ENCODE measurements around the gene OAT.
"Not testable (repeated sequence)": the region's sequence is repeated elsewhere in the genome, so short reads cannot be mapped to it uniquely, and the experiment has no call there.

Gene OAT

DNA sequence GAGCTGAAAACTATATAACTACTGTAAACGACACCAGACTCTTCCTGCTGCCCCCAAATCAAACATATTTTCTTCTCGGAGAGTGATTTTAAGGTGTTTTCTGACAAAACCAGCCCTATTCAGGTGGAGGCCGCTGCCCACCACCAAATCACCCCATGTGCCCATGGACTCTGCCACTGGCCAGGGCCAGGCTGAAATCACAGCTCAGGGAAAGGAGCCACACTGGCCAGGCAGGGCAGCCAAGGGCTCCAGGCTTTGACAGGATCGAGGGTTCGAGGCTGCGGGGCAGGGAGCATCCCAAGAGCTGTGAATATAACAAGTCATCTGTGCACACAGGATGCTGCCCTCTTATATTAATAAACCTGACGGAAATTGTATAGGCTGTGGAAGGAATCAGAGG, 48.3 kb downstream of the OAT start:
- DNase-seq (ENCODE audit: low spot score): no peak
- Histone ChIP-seq H3K18ac (ENCODE audit: low read length) (no peak overlapping the region), H3K4ac (ENCODE audit: low read length) (no peak overlapping the region), H2BK120ac (ENCODE audit: low read depth, low read length) (no peak overlapping the region), H2AFZ (ENCODE audit: low read length) (no peak overlapping the region), H3K14ac (ENCODE audit: low read length) (no peak overlapping the region), H4K91ac (ENCODE audit: low read depth, low read length, poor library complexity) (no peak overlapping the region), H3K27me3 (ENCODE audit: control insufficient read depth in 3 of 3, insufficient read depth in 3 of 3, low read depth in 1 of 3, low read length in 3 of 3) (peaks cover 0 to 44% (median 0%) of the 10 kb centered on the region in 3 experiments), H2BK5ac (ENCODE audit: low read length) (no peak overlapping the region), H3K79me1 (ENCODE audit: low read depth, low read length) (no peaks in the 10 kb centered on the region), H4K8ac (ENCODE audit: low read depth, low read length) (no peak overlapping the region), H3K4me3 (ENCODE audit: low read length in 2 of 2) (no peak overlapping the region), H2AK5ac (ENCODE audit: low read depth, low read length) (no peak overlapping the region), H2BK12ac (ENCODE audit: low read length) (no peak overlapping the region), H3K4me1 (ENCODE audit: control insufficient read depth in 2 of 2, insufficient read depth in 1 of 2, low read depth in 1 of 2, low read length in 2 of 2) (peaks cover 0 to 9% of the 10 kb centered on the region in 2 donors), H3K36me3 (replicated peaks in 1 of 2; ENCODE audit: control insufficient read depth in 2 of 2, insufficient read depth in 2 of 2, low read length in 2 of 2) (no peaks in the 10 kb centered on the region), H3K23ac (ENCODE audit: low read depth, low read length, poor library complexity) (no peak overlapping the region), H3K27ac (replicated peaks; ENCODE audit: low read length) (no peak overlapping the region), H3K9me3 (replicated peaks in 1 of 2; ENCODE audit: control insufficient read depth in 2 of 2, insufficient read depth in 1 of 2, low read depth in 1 of 2, low read length in 2 of 2) (no peaks in the 10 kb centered on the region), H3K4me2 (ENCODE audit: insufficient read depth, low read length, poor library complexity, severe bottlenecking) (no peak overlapping the region), H3K9ac (ENCODE audit: low read depth, low read length, poor library complexity) (no peak overlapping the region), H2BK15ac (ENCODE audit: low read length) (no peak overlapping the region)
- WGBS, 2 donors (ENCODE audit: extremely low coverage in 2 of 2, insufficient read length in 2 of 2, insufficient replicate concordance in 1 of 2): no CpG with 5 or more reads among the region's 7 CpGs

GRCh38 chr10:124369986-124370385, 48.7 kb downstream of the OAT start:
- Histone ChIP-seq H3K79me1 (ENCODE audit: low read depth, low read length) (no peaks in the 10 kb centered on the region), H2BK120ac (ENCODE audit: low read depth, low read length) (no peak overlapping the region), H2BK5ac (ENCODE audit: low read length) (no peak overlapping the region), H3K9ac (ENCODE audit: low read depth, low read length, poor library complexity) (no peak overlapping the region), H3K23ac (ENCODE audit: low read depth, low read length, poor library complexity) (no peak overlapping the region), H2AFZ (ENCODE audit: low read length) (no peak overlapping the region), H3K27me3 (ENCODE audit: control insufficient read depth in 3 of 3, insufficient read depth in 3 of 3, low read depth in 1 of 3, low read length in 3 of 3) (peaks cover 0 to 48% (median 0%) of the 10 kb centered on the region in 3 experiments), H3K4me2 (ENCODE audit: insufficient read depth, low read length, poor library complexity, severe bottlenecking) (no peak overlapping the region), H2BK12ac (ENCODE audit: low read length) (no peak overlapping the region), H4K8ac (ENCODE audit: low read depth, low read length) (no peak overlapping the region), H3K18ac (ENCODE audit: low read length) (no peak overlapping the region), H3K14ac (ENCODE audit: low read length) (no peak overlapping the region), H2BK15ac (ENCODE audit: low read length) (no peak overlapping the region), H2AK5ac (ENCODE audit: low read depth, low read length) (no peak overlapping the region), H3K4me1 (ENCODE audit: control insufficient read depth in 2 of 2, insufficient read depth in 1 of 2, low read depth in 1 of 2, low read length in 2 of 2) (peaks cover 0 to 9% of the 10 kb centered on the region in 2 donors), H3K36me3 (replicated peaks in 1 of 2; ENCODE audit: control insufficient read depth in 2 of 2, insufficient read depth in 2 of 2, low read length in 2 of 2) (no peaks in the 10 kb centered on the region), H4K91ac (ENCODE audit: low read depth, low read length, poor library complexity) (no peak overlapping the region), H3K4me3 (ENCODE audit: low read length in 2 of 2) (no peak overlapping the region), H3K9me3 (replicated peaks in 1 of 2; ENCODE audit: control insufficient read depth in 2 of 2, insufficient read depth in 1 of 2, low read depth in 1 of 2, low read length in 2 of 2) (no peaks in the 10 kb centered on the region), H3K4ac (ENCODE audit: low read length) (no peak overlapping the region), H3K27ac (replicated peaks; ENCODE audit: low read length) (no peak overlapping the region)
- DNase-seq (ENCODE audit: low spot score): no peak
- WGBS, 2 donors (ENCODE audit: extremely low coverage in 2 of 2, insufficient read length in 2 of 2, insufficient replicate concordance in 1 of 2): no CpG with 5 or more reads among the region's 4 CpGs

GRCh38 chr10:124369533-124369932, 49.2 kb downstream of the OAT start:
- not testable (repeated sequence) for H3K9ac ChIP-seq (ENCODE audit: low read depth, low read length, poor library complexity); H3K36me3 ChIP-seq (replicated peaks in 1 of 2; ENCODE audit: control insufficient read depth in 2 of 2, insufficient read depth in 2 of 2, low read length in 2 of 2); H2BK120ac ChIP-seq (ENCODE audit: low read depth, low read length); H3K18ac ChIP-seq (ENCODE audit: low read length); H2BK5ac ChIP-seq (ENCODE audit: low read length); H3K27ac ChIP-seq (replicated peaks; ENCODE audit: low read length); H3K9me3 ChIP-seq (replicated peaks in 1 of 2; ENCODE audit: control insufficient read depth in 2 of 2, insufficient read depth in 1 of 2, low read depth in 1 of 2, low read length in 2 of 2); H3K4me3 ChIP-seq (ENCODE audit: low read length in 2 of 2); H3K4me2 ChIP-seq (ENCODE audit: insufficient read depth, low read length, poor library complexity, severe bottlenecking); H3K4ac ChIP-seq (ENCODE audit: low read length); H3K79me1 ChIP-seq (ENCODE audit: low read depth, low read length); H2AK5ac ChIP-seq (ENCODE audit: low read depth, low read length); H3K14ac ChIP-seq (ENCODE audit: low read length); H3K23ac ChIP-seq (ENCODE audit: low read depth, low read length, poor library complexity); H2BK15ac ChIP-seq (ENCODE audit: low read length); H2AFZ ChIP-seq (ENCODE audit: low read length); H4K91ac ChIP-seq (ENCODE audit: low read depth, low read length, poor library complexity); H3K4me1 ChIP-seq (ENCODE audit: control insufficient read depth in 2 of 2, insufficient read depth in 1 of 2, low read depth in 1 of 2, low read length in 2 of 2); DNase-seq (ENCODE audit: low spot score); H4K8ac ChIP-seq (ENCODE audit: low read depth, low read length); H2BK12ac ChIP-seq (ENCODE audit: low read length)
- WGBS, 2 donors (ENCODE audit: extremely low coverage in 2 of 2, insufficient read length in 2 of 2, insufficient replicate concordance in 1 of 2): no CpG with 5 or more reads among the region's 4 CpGs
- H3K27me3 ChIP-seq (ENCODE audit: control insufficient read depth in 3 of 3, insufficient read depth in 3 of 3, low read depth in 1 of 3, low read length in 3 of 3): peaks cover 0 to 50% (median 0%) of the 10 kb centered on the region in 3 experiments

DNA sequence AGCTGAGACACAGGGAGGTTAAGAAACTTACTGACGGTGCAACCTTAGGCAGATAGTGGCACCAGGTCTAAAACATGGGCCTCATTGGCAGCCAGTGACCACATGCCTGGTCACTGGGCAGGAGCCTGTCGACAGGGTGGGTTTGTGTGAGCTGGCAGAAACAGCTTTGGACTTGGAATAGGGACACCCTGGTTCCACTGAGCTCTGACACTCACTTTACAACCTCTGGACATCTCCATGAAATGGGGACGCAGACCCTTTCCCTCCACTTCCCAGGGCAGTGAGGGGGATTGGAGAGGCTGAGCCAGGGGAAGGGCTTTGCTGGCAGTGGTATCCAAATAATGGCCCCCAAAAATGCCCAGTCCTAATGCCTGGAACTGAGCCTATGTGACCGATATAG, 49.7 kb downstream of the OAT start:
- H4K91ac ChIP-seq (ENCODE audit: low read depth, low read length, poor library complexity): no peak overlapping the region
- H2AFZ ChIP-seq (ENCODE audit: low read length): no peak overlapping the region
- H2BK5ac ChIP-seq (ENCODE audit: low read length): no peak overlapping the region
- H3K36me3 ChIP-seq (replicated peaks in 1 of 2; ENCODE audit: control insufficient read depth in 2 of 2, insufficient read depth in 2 of 2, low read length in 2 of 2): no peaks in the 10 kb centered on the region
- H3K27me3 ChIP-seq (ENCODE audit: control insufficient read depth in 3 of 3, insufficient read depth in 3 of 3, low read depth in 1 of 3, low read length in 3 of 3): peaks cover 0 to 48% (median 0%) of the 10 kb centered on the region in 3 experiments
- H2BK120ac ChIP-seq (ENCODE audit: low read depth, low read length): no peak overlapping the region
- H3K9ac ChIP-seq (ENCODE audit: low read depth, low read length, poor library complexity): no peak overlapping the region
- H4K8ac ChIP-seq (ENCODE audit: low read depth, low read length): no peak overlapping the region
- no peak overlapping the region for H3K4me3 ChIP-seq (ENCODE audit: low read length in 2 of 2)
- H3K14ac ChIP-seq (ENCODE audit: low read length): no peak overlapping the region
- H3K4me2 ChIP-seq (ENCODE audit: insufficient read depth, low read length, poor library complexity, severe bottlenecking): no peak overlapping the region
- no CpG with 5 or more reads among the region's 4 CpGs for WGBS, 2 donors (ENCODE audit: extremely low coverage in 2 of 2, insufficient read length in 2 of 2, insufficient replicate concordance in 1 of 2)
- peaks cover 0 to 5% of the 10 kb centered on the region in 2 donors for H3K4me1 ChIP-seq (ENCODE audit: control insufficient read depth in 2 of 2, insufficient read depth in 1 of 2, low read depth in 1 of 2, low read length in 2 of 2)
- H3K27ac ChIP-seq (replicated peaks; ENCODE audit: low read length): no peak overlapping the region
- no peak overlapping the region for H2BK15ac ChIP-seq (ENCODE audit: low read length)
- no peak overlapping the region for H3K23ac ChIP-seq (ENCODE audit: low read depth, low read length, poor library complexity)
- no peaks in the 10 kb centered on the region for H3K79me1 ChIP-seq (ENCODE audit: low read depth, low read length)
- H3K18ac ChIP-seq (ENCODE audit: low read length): no peak overlapping the region
- no peak overlapping the region for H3K4ac ChIP-seq (ENCODE audit: low read length)
- no peak overlapping the region for H2BK12ac ChIP-seq (ENCODE audit: low read length)
- H2AK5ac ChIP-seq (ENCODE audit: low read depth, low read length): no peak overlapping the region
- no peak for DNase-seq (ENCODE audit: low spot score)
- H3K9me3 ChIP-seq (replicated peaks in 1 of 2; ENCODE audit: control insufficient read depth in 2 of 2, insufficient read depth in 1 of 2, low read depth in 1 of 2, low read length in 2 of 2): no peaks in the 10 kb centered on the region
